ENCODE results near the gene ITGB5. TPM values are rescaled to one million over a fixed set of nuclear protein-coding genes. Genes with fewer than 3 reads are reported as not detected.
A peak's percentile ranks its signal among the peaks of the same experiment; 100 is the strongest.

ITGB5 gene
- total RNA-seq, 2 donors from 2014 or later: 262 to 329 TPM

DNA sequence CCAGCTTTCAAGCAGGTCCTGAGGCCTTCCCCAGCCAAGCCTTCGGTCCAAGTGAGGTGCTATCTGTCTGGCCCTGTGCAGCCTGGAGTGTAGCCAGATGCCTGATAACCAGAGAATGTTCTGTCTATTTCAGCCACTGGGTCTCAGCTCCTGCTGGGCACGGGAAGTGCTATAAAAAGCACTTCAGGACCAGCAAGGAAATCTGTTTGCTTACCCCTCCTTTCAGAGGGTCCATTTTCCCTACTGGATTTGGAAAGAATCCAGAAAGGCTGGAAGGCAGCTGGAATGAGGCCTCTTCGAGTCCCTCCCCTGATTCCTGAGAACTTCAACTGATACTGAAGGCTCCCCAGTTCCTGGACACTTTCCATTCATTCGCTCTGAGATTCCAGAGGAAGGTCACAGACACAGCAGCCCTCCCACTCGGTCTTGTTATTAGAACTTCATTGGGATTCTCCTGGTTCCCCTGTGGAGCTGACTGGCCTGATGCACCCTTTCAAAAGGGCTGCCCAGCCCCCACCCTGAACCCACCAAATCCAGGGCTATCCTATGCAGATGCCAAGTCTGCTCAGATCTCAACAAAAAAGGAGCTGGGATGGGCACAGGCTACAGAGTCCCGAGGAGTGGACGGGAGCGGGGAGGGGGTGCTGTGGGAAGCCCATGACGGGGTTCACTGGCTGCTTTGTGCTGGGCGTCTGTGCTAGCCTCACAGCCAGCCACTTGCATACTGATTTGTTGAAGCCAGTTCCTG, 86.5 kb downstream of the ITGB5 start:
- TF ChIP-seq, protein P1, sequence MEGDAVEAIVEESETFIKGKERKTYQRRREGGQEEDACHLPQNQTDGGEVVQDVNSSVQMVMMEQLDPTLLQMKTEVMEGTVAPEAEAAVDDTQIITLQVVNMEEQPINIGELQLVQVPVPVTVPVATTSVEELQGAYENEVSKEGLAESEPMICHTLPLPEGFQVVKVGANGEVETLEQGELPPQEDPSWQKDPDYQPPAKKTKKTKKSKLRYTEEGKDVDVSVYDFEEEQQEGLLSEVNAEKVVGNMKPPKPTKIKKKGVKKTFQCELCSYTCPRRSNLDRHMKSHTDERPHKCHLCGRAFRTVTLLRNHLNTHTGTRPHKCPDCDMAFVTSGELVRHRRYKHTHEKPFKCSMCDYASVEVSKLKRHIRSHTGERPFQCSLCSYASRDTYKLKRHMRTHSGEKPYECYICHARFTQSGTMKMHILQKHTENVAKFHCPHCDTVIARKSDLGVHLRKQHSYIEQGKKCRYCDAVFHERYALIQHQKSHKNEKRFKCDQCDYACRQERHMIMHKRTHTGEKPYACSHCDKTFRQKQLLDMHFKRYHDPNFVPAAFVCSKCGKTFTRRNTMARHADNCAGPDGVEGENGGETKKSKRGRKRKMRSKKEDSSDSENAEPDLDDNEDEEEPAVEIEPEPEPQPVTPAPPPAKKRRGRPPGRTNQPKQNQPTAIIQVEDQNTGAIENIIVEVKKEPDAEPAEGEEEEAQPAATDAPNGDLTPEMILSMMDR (conservative IDR thresholded peaks at IDR 0.05): no peak
- H3K4me3 ChIP-seq (ENCODE audit: low read length): no peak overlapping the region

DNA sequence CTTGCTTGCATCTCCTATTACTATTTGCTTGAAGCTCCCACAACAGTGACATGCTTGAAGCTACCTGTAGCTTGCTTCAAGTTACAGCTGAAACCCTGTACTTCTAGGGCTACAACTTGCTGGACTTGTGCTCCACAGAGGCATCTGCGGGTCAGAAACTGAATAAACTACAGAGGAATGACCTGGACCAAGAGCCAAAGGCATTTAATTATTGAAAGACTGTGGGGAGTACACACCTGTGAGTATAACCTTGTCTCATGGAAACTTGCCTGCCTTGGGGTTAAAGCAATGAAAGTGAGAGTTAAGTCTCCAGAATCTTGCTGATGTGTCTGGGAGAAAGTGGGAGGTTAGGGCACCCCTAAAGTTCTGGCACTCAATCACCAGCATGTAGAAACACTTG, 87.1 kb downstream of the ITGB5 start:
- Mint-ChIP-seq H3K4me3 (no peak overlapping the region), H3K27ac (peak overlapping the region; percentile 18), H3K4me1 (peaks cover 13% of the 10 kb centered on the region), H3K9me3 (no peaks in the 10 kb centered on the region), H3K36me3 (ENCODE audit: low read depth) (peaks cover 75% of the 10 kb centered on the region), H3K27me3 (ENCODE audit: insufficient read depth) (no peaks in the 10 kb centered on the region)
- Histone ChIP-seq H3K9ac (ENCODE audit: extremely low read depth, low read length, poor library complexity, severe bottlenecking) (no peak overlapping the region), H3K36me3 (ENCODE audit: control insufficient read depth, insufficient read depth, low read length) (peaks cover 93% of the 10 kb centered on the region), H3K4me3 (ENCODE audit: low read length) (no peak overlapping the region), H3K9me3 (ENCODE audit: control insufficient read depth, low read length) (no peaks in the 10 kb centered on the region), H3K4me1 (ENCODE audit: control insufficient read depth, insufficient read depth, low read length) (peaks cover 4% of the 10 kb centered on the region), H3K27me3 (ENCODE audit: control insufficient read depth, insufficient read depth, low read length, poor library complexity, severe bottlenecking) (no peaks in the 10 kb centered on the region), H3K27ac (ENCODE audit: low read depth, low read length) (no peak overlapping the region)
- DNase-seq: no peak
- WGBS, 2 experiments (ENCODE audit: insufficient coverage in 1 of 2, insufficient read length in 1 of 2): 97% methylated on average over 1 of the region's 1 CpG; no CpG with 5 or more reads in 1 of the 2 experiments
- TF ChIP-seq, protein P1 (conservative IDR thresholded peaks at IDR 0.05): no peak

More for the DNA sequence above, 86.5 kb downstream of the ITGB5 start:
- Mint-ChIP-seq H3K9me3 (no peaks in the 10 kb centered on the region), H3K27ac (peak overlapping the region; percentile 74), H3K27me3 (ENCODE audit: insufficient read depth) (no peaks in the 10 kb centered on the region), H3K4me1 (peaks cover 13% of the 10 kb centered on the region), H3K4me3 (no peak overlapping the region), H3K36me3 (ENCODE audit: low read depth) (peaks cover 76% of the 10 kb centered on the region)
- WGBS, 2 experiments (ENCODE audit: insufficient coverage in 1 of 2, insufficient read length in 1 of 2): 93 to 95% methylated on average over 8 to 10 of the region's 10 CpGs
- DNase-seq: no peak
- peak overlapping the region; percentile 32 for H3K27ac ChIP-seq (ENCODE audit: low read depth, low read length)
- peaks cover 93% of the 10 kb centered on the region for H3K36me3 ChIP-seq (ENCODE audit: control insufficient read depth, insufficient read depth, low read length)
- H3K27me3 ChIP-seq (ENCODE audit: control insufficient read depth, insufficient read depth, low read length, poor library complexity, severe bottlenecking): no peaks in the 10 kb centered on the region
- peaks cover 4% of the 10 kb centered on the region for H3K4me1 ChIP-seq (ENCODE audit: control insufficient read depth, insufficient read depth, low read length)
- H3K9ac ChIP-seq (ENCODE audit: extremely low read depth, low read length, poor library complexity, severe bottlenecking): no peak overlapping the region
- H3K9me3 ChIP-seq (ENCODE audit: control insufficient read depth, low read length): no peaks in the 10 kb centered on the region

DNA sequence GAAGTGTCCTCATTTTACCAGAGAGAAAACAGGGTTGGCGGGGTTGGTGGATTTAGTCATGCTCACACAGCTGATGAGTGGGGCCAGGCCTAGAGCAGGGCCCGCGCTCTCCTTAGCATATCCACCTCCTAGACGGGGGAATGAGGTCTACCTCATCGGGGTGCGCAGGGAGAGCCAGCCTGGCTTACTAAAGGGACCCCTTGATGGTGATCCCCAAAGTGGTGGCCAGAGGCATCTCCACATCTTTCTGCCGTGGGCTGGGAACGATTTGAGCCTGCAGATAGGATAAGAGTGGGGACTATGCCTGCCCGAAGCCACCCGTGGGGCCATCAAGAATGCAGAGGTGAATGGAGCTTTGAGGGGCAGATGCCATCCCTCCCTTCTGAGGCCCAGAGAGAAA, 87.5 kb downstream of the ITGB5 start:
- H3K36me3 Mint-ChIP-seq (ENCODE audit: low read depth): peaks cover 76% of the 10 kb centered on the region

More for the DNA sequence above, 87.5 kb downstream of the ITGB5 start:
- no peak overlapping the region for H3K9ac ChIP-seq (ENCODE audit: extremely low read depth, low read length, poor library complexity, severe bottlenecking)
- no peaks in the 10 kb centered on the region for H3K27me3 ChIP-seq (ENCODE audit: control insufficient read depth, insufficient read depth, low read length, poor library complexity, severe bottlenecking)
- no peak for DNase-seq
- H3K9me3 ChIP-seq (ENCODE audit: control insufficient read depth, low read length): no peaks in the 10 kb centered on the region
- H3K9me3 Mint-ChIP-seq: no peaks in the 10 kb centered on the region
- WGBS, 2 experiments (ENCODE audit: insufficient coverage in 1 of 2, insufficient read length in 1 of 2): 95 to 99% methylated on average over 7 to 10 of the region's 10 CpGs
- peaks cover 13% of the 10 kb centered on the region for H3K4me1 Mint-ChIP-seq
- no peak overlapping the region for H3K27ac ChIP-seq (ENCODE audit: low read depth, low read length)
- no peaks in the 10 kb centered on the region for H3K27me3 Mint-ChIP-seq (ENCODE audit: insufficient read depth)
- H3K4me1 ChIP-seq (ENCODE audit: control insufficient read depth, insufficient read depth, low read length): peaks cover 4% of the 10 kb centered on the region
- H3K4me3 Mint-ChIP-seq: no peak overlapping the region
- H3K4me3 ChIP-seq (ENCODE audit: low read length): no peak overlapping the region
- no peak overlapping the region for H3K27ac Mint-ChIP-seq
- peaks cover 95% of the 10 kb centered on the region for H3K36me3 ChIP-seq (ENCODE audit: control insufficient read depth, insufficient read depth, low read length)
- TF ChIP-seq, protein P1 (conservative IDR thresholded peaks at IDR 0.05): no peak

Measured in endodermal cell (in vitro differentiated cells).